Neural progenitor cell (in vitro differentiated cells): ENCODE results near the gene MDC1. TPM values are rescaled to one million over a fixed set of nuclear protein-coding genes. Genes with fewer than 3 reads are reported as not detected.
"Not testable (repeated sequence)": the region's sequence is repeated elsewhere in the genome, so short reads cannot be mapped to it uniquely, and the experiment has no call there.

Experiments used
- DNase-seq: peaks from one replicate; pipeline ENCODE4 v3.0.0-alpha.2; 2016; ENCODE audit warnings: low spot score
- H2AFZ ChIP-seq: fragments of 200-600 bp; sonication (generic); replicated peaks from 2 replicates; pipeline ENCODE4 v1.6.1; 2016; ENCODE audit warnings: antibody characterized with exemption
- H3F3A ChIP-seq: fragments of 200-600 bp; sonication (generic); 2 replicates; pipeline ENCODE4 v1.6.1; 2016; ENCODE audit warnings: antibody characterized with exemption, low read depth
- H3K27ac ChIP-seq: fragments of 200-600 bp; sonication (generic); 2 replicates; pipeline ENCODE4 v1.5.1; 2016; ENCODE audit warnings: mild to moderate bottlenecking
- H3K27me3 ChIP-seq: fragments of 200-600 bp; sonication (generic); 2 replicates; pipeline ENCODE4 v1.6.1; 2016; ENCODE audit warnings: mild to moderate bottlenecking, moderate library complexity
- H3K36me3 ChIP-seq: fragments of 200-600 bp; sonication (generic); 2 replicates; pipeline ENCODE4 v1.5.1; 2016
- H3K4me1 ChIP-seq: fragments of 200-600 bp; sonication (generic); 2 replicates; pipeline ENCODE4 v1.6.1; 2016; ENCODE audit warnings: mixed run types
- H3K4me2 ChIP-seq: fragments of 200-600 bp; sonication (generic); 2 replicates; pipeline ENCODE4 v1.6.1; 2016
- H3K4me3 ChIP-seq: fragments of 200-600 bp; sonication (generic); 2 replicates; pipeline ENCODE4 v1.5.1; 2016
- H3K79me2 ChIP-seq: fragments of 200-600 bp; sonication (generic); 2 replicates; pipeline ENCODE4 v1.6.1; 2016; ENCODE audit warnings: low read depth
- H3K9ac ChIP-seq: fragments of 200-600 bp; sonication (generic); 2 replicates; pipeline ENCODE4 v1.6.1; 2016
- H3K9me3 ChIP-seq: fragments of 200-600 bp; sonication (generic); 2 replicates; pipeline ENCODE4 v1.5.1; 2016; ENCODE audit warnings: low read depth
- H4K20me1 ChIP-seq: fragments of 200-600 bp; sonication (generic); 2 replicates; pipeline ENCODE4 v1.6.1; 2016; ENCODE audit warnings: low read depth
- H3K27ac Mint-ChIP-seq: 3 replicates; pipeline ENCODE4 v1.8.0; 2021; ENCODE audit warnings: mixed read lengths
- H3K27me3 Mint-ChIP-seq: 2 replicates; pipeline ENCODE4 v1.8.0; 2022; ENCODE audit warnings: low read depth, mild to moderate bottlenecking, inconsistent platforms, moderate library complexity, mixed read lengths; ENCODE audit not compliant: insufficient read depth
- H3K36me3 Mint-ChIP-seq: 3 replicates; pipeline ENCODE4 v1.8.0; 2021; ENCODE audit warnings: mixed read lengths
- H3K4me1 Mint-ChIP-seq: 3 replicates; pipeline ENCODE4 v1.8.0; 2021; ENCODE audit warnings: mixed read lengths
- H3K4me3 Mint-ChIP-seq: 3 replicates; pipeline ENCODE4 v1.8.0; 2021; ENCODE audit warnings: mild to moderate bottlenecking, moderate library complexity, mixed read lengths
- H3K9me3 Mint-ChIP-seq: 3 replicates; pipeline ENCODE4 v1.8.0; 2020; ENCODE audit warnings: mixed read lengths
- EZH2 ChIP-seq: fragments of 200-600 bp; sonication (generic); IDR thresholded peaks from 2 replicates; pipeline ENCODE4 v1.6.1; 2017; ENCODE audit warnings: antibody characterized with exemption, mild to moderate bottlenecking, moderate library complexity
- EZH2phosphoT487 ChIP-seq: fragments of 200-600 bp; sonication (generic); IDR thresholded peaks from 2 replicates; pipeline ENCODE4 v1.6.1; 2017; ENCODE audit warnings: antibody characterized with exemption
- total RNA-seq: library from RNA; depleted of rRNA; stranded (reverse); fragments of >200 nt; gene quantifications from 2 replicates; pipeline ENCODE4 v1.2.3, GENCODE V29; 2015; ENCODE audit warnings: low replicate concordance
- TF ChIP-seq, protein P1 (sequence below): fragments of 200-600 bp; sonication (generic); IDR thresholded peaks from 2 replicates; pipeline ENCODE4 v1.5.1; 2017; ENCODE audit warnings: antibody characterized with exemption, mild to moderate bottlenecking

MDC1 gene
- total RNA-seq, 1 donor from 2014 or later: 22.6 TPM

DNA sequence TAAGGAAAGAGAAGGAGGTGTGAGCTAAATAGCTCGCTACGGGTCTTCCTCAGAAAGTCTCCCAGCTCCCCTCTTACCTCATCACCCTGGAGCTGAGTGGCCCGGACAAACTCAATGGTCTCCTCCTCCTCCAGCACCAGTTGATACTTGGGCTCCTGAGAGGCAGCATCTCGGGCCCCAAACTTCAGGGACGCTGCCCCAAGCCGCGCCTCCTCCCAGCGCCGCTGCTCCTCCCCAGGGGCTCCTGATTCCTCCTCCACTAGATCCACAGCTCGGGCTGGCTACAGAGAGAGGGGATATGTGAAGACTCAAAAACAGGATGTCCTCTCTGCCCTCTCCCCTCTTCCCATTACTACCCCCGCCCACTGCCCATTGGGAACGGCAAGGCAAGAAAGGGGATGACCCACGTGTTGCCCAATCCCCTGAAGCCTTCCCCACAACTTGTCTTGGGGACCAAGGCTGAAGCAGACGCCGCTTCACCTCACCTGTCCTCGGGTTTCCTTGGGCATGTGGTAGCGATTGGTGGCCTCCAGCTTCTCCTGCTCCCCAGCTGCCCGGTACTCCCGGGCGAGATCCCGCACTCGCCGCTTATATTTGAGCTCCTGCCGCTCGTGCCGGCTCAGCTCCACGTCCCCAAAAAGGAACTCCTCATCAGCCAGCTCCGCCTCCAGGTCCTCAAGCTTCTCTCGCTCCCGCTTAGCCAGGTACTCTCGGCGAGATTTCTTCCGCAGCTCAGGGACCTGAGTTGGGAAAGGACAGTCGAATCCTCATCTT lies 51.9 kb downstream of the MDC1 start:
- H2AFZ ChIP-seq: no peak overlapping the region
- no peaks in the 10 kb centered on the region for H3K79me2 ChIP-seq
- no peak overlapping the region for H3K4me3 Mint-ChIP-seq
- H3K27ac ChIP-seq: no peak overlapping the region
- H3F3A ChIP-seq: no peaks in the 10 kb centered on the region
- peaks cover 19% of the 10 kb centered on the region for H3K36me3 Mint-ChIP-seq
- H4K20me1 ChIP-seq: no peaks in the 10 kb centered on the region
- H3K4me1 ChIP-seq: no peaks in the 10 kb centered on the region
- H3K27me3 Mint-ChIP-seq: peaks cover 6% of the 10 kb centered on the region
- TF ChIP-seq EZH2phosphoT487 (no peak), EZH2 (no peak)
- TF ChIP-seq, protein P1, sequence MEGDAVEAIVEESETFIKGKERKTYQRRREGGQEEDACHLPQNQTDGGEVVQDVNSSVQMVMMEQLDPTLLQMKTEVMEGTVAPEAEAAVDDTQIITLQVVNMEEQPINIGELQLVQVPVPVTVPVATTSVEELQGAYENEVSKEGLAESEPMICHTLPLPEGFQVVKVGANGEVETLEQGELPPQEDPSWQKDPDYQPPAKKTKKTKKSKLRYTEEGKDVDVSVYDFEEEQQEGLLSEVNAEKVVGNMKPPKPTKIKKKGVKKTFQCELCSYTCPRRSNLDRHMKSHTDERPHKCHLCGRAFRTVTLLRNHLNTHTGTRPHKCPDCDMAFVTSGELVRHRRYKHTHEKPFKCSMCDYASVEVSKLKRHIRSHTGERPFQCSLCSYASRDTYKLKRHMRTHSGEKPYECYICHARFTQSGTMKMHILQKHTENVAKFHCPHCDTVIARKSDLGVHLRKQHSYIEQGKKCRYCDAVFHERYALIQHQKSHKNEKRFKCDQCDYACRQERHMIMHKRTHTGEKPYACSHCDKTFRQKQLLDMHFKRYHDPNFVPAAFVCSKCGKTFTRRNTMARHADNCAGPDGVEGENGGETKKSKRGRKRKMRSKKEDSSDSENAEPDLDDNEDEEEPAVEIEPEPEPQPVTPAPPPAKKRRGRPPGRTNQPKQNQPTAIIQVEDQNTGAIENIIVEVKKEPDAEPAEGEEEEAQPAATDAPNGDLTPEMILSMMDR: no peak
- no peaks in the 10 kb centered on the region for H3K9me3 Mint-ChIP-seq
- H3K27me3 ChIP-seq: no peaks in the 10 kb centered on the region
- no peaks in the 10 kb centered on the region for H3K4me1 Mint-ChIP-seq
- no peaks in the 10 kb centered on the region for H3K36me3 ChIP-seq
- H3K4me3 ChIP-seq: no peak overlapping the region
- DNase-seq: no peak
- no peak overlapping the region for H3K9ac ChIP-seq
- no peak overlapping the region for H3K4me2 ChIP-seq
- H3K27ac Mint-ChIP-seq: no peak overlapping the region
- no peaks in the 10 kb centered on the region for H3K9me3 ChIP-seq

DNA sequence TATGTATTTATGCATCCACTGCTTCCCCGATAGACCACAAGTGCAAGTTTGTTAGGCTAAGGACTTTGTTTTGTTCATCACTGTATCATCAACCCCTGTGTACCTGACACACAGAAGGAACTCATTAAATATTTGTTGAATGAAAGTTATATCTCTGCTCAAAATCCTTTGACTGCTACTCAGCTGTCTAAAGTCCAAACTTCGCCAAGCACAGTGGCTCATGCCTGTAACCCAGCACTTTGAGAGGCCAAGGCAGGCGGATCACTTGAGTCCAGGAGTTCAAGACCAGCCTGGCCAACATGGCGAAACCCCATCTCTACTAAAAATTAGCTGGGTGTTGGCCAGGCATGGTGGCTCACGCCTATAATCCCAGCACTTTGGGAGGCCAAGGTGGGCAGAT lies 59.2 kb downstream of the MDC1 start:
- H3K4me3 Mint-ChIP-seq, H3K79me2 ChIP-seq, H3K4me1 ChIP-seq, H3K36me3 ChIP-seq, H3K27me3 ChIP-seq, H3K4me2 ChIP-seq, H3K27ac Mint-ChIP-seq, H3K27me3 Mint-ChIP-seq, H3F3A ChIP-seq, H3K9me3 ChIP-seq, H3K27ac ChIP-seq, H3K4me3 ChIP-seq, H3K4me1 Mint-ChIP-seq, H2AFZ ChIP-seq, H4K20me1 ChIP-seq, DNase-seq, H3K9ac ChIP-seq, H3K9me3 Mint-ChIP-seq: not testable (repeated sequence)
- peaks cover 32% of the 10 kb centered on the region for H3K36me3 Mint-ChIP-seq

DNA sequence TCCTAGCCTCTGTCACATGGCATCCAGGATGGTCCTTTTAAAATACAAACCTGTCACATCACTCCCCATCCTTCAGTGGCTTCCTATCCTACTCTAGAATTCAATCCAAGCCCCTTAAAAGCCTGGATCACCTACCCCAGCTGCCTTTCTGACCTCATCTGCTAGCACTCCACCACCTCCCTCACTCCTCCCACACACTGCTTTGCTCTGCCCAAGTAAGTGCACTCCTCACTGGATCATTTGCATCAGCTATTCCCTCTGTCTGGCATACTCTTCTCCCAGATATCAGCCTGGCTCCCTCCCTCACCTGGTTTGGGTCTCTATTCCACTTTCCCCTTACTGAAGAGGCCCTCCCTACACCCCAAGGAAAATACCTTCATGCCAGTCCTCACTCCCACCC lies 59.6 kb downstream of the MDC1 start:
- no peak overlapping the region for H3K27ac Mint-ChIP-seq
- no peak overlapping the region for H3K4me3 Mint-ChIP-seq
- no peak overlapping the region for H3K9ac ChIP-seq

DNA sequence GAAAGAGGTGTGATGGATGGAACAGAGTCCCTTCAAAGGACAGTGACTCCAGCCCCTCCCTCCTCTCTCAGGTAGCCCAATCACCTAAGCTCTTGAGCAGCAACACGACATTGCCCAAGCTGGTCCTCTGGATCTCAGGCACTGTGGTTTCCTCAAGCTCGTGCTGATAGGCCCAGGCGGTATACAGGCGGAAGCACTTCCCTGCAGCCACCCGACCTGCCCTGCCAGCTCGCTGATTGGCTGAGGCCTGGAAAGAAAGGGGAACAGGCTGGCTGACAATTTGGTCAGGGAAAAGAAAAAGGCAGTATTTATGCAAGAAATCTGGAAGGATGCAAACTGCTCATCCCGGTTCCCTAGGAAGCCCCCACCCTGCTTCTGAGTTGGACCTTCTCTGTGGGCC lies 60.6 kb downstream of the MDC1 start:
- Histone ChIP-seq H2AFZ (no peak overlapping the region), H4K20me1 (no peaks in the 10 kb centered on the region), H3F3A (no peaks in the 10 kb centered on the region), H3K4me2 (no peak overlapping the region), H3K79me2 (no peaks in the 10 kb centered on the region), H3K4me3 (no peak overlapping the region), H3K4me1 (no peaks in the 10 kb centered on the region), H3K27me3 (no peaks in the 10 kb centered on the region), H3K36me3 (no peaks in the 10 kb centered on the region), H3K9ac (no peak overlapping the region), H3K27ac (no peak overlapping the region), H3K9me3 (no peaks in the 10 kb centered on the region)
- TF ChIP-seq, protein P1: no peak
- Mint-ChIP-seq H3K4me1 (no peaks in the 10 kb centered on the region), H3K36me3 (peaks cover 30% of the 10 kb centered on the region), H3K9me3 (no peaks in the 10 kb centered on the region), H3K27ac (no peak overlapping the region), H3K27me3 (peaks cover 3% of the 10 kb centered on the region), H3K4me3 (no peak overlapping the region)
- no peak for DNase-seq

More for the DNA sequence above, 59.6 kb downstream of the MDC1 start:
- DNase-seq: no peak
- H3K36me3 ChIP-seq: no peaks in the 10 kb centered on the region
- H3K27me3 ChIP-seq: no peaks in the 10 kb centered on the region
- Mint-ChIP-seq H3K27me3 (peaks cover 6% of the 10 kb centered on the region), H3K36me3 (peaks cover 32% of the 10 kb centered on the region), H3K4me1 (no peaks in the 10 kb centered on the region), H3K9me3 (no peaks in the 10 kb centered on the region)
- no peak overlapping the region for H3K4me3 ChIP-seq
- H3F3A ChIP-seq: no peaks in the 10 kb centered on the region
- H3K9me3 ChIP-seq: no peaks in the 10 kb centered on the region
- H3K79me2 ChIP-seq: no peaks in the 10 kb centered on the region
- TF ChIP-seq EZH2 (no peak), EZH2phosphoT487 (no peak)
- TF ChIP-seq, protein P1: no peak
- H3K4me2 ChIP-seq: no peak overlapping the region
- no peaks in the 10 kb centered on the region for H4K20me1 ChIP-seq
- no peak overlapping the region for H2AFZ ChIP-seq
- H3K27ac ChIP-seq: no peak overlapping the region
- H3K4me1 ChIP-seq: no peaks in the 10 kb centered on the region
